ENCODE measurements around the gene ZNF335. TPM values are rescaled to one million over a fixed set of nuclear protein-coding genes. Genes with fewer than 3 reads are reported as not detected.

Gene ZNF335
- total RNA-seq, 1 donor from 2014 or later: 7.2 TPM

GRCh38 chr20:45967551-45968080 is 4.4 kb downstream of the ZNF335 start:
- no peak overlapping the region for H2AFZ ChIP-seq (replicated peaks)
- no peak overlapping the region for H3K4me3 Mint-ChIP-seq
- no peak overlapping the region for H3K27ac Mint-ChIP-seq
- H3K4me1 ChIP-seq: peaks cover 14% of the 10 kb centered on the region
- TF ChIP-seq EZH2 (IDR thresholded peaks at IDR 0.05): no peak
- TF ChIP-seq EZH2phosphoT487 (IDR thresholded peaks at IDR 0.05): no peak
- TF ChIP-seq CTCF (IDR thresholded peaks at IDR 0.05): no peak
- no peak for DNase-seq (ENCODE audit: low spot score)
- H3K4me2 ChIP-seq: no peak overlapping the region
- H4K20me1 ChIP-seq (ENCODE audit: low read depth): no peaks in the 10 kb centered on the region
- no peak overlapping the region for H3K9ac ChIP-seq
- no peak overlapping the region for H3K27ac ChIP-seq
- H3K27me3 ChIP-seq: no peaks in the 10 kb centered on the region
- H3K79me2 ChIP-seq (ENCODE audit: low read depth): peaks cover 8% of the 10 kb centered on the region
- no peaks in the 10 kb centered on the region for H3K9me3 ChIP-seq (ENCODE audit: low read depth)
- H3F3A ChIP-seq (ENCODE audit: low read depth): peaks cover 23% of the 10 kb centered on the region
- no peaks in the 10 kb centered on the region for H3K9me3 Mint-ChIP-seq
- H3K4me1 Mint-ChIP-seq: peaks cover 12% of the 10 kb centered on the region
- H3K4me3 ChIP-seq: no peak overlapping the region
- H3K27me3 Mint-ChIP-seq (ENCODE audit: insufficient read depth, low read depth): peaks cover 3% of the 10 kb centered on the region
- H3K36me3 ChIP-seq: no peaks in the 10 kb centered on the region
- peaks cover 2% of the 10 kb centered on the region for H3K36me3 Mint-ChIP-seq

- no peaks in the 10 kb centered on the region for H3K36me3 ChIP-seq
- no peaks in the 10 kb centered on the region for H3K27me3 ChIP-seq
- H3K27ac Mint-ChIP-seq: no peak overlapping the region
- no peaks in the 10 kb centered on the region for H3K27me3 Mint-ChIP-seq (ENCODE audit: insufficient read depth, low read depth)
- peaks cover 5% of the 10 kb centered on the region for H3F3A ChIP-seq (ENCODE audit: low read depth)
- H3K9ac ChIP-seq: no peak overlapping the region
- H3K4me1 Mint-ChIP-seq: peaks cover 6% of the 10 kb centered on the region
- H4K20me1 ChIP-seq (ENCODE audit: low read depth): no peaks in the 10 kb centered on the region
- no peaks in the 10 kb centered on the region for H3K9me3 ChIP-seq (ENCODE audit: low read depth)
- H3K27ac ChIP-seq: no peak overlapping the region
- H3K4me3 Mint-ChIP-seq: no peak overlapping the region
- no peaks in the 10 kb centered on the region for H3K79me2 ChIP-seq (ENCODE audit: low read depth)
- no peak for DNase-seq (ENCODE audit: low spot score)
- no peaks in the 10 kb centered on the region for H3K9me3 Mint-ChIP-seq
- no peak overlapping the region for H3K4me2 ChIP-seq
- H2AFZ ChIP-seq (replicated peaks): no peak overlapping the region
- H3K4me1 ChIP-seq: peaks cover 5% of the 10 kb centered on the region
- no peak overlapping the region for H3K4me3 ChIP-seq
- H3K36me3 Mint-ChIP-seq: peaks cover 2% of the 10 kb centered on the region
- no peak for TF ChIP-seq EZH2phosphoT487 (IDR thresholded peaks at IDR 0.05)
These were observed 6.6 kb downstream of the ZNF335 start for GRCh38 chr20:45965169-45966002.

- no peak overlapping the region for H3K27ac ChIP-seq
- H3F3A ChIP-seq (ENCODE audit: low read depth): no peaks in the 10 kb centered on the region
- H3K36me3 Mint-ChIP-seq: peaks cover 4% of the 10 kb centered on the region
- H3K9me3 ChIP-seq (ENCODE audit: low read depth): no peaks in the 10 kb centered on the region
- H3K4me2 ChIP-seq: no peak overlapping the region
- peaks cover 3% of the 10 kb centered on the region for H3K27me3 Mint-ChIP-seq (ENCODE audit: insufficient read depth, low read depth)
- no peak overlapping the region for H3K27ac Mint-ChIP-seq
- H3K36me3 ChIP-seq: no peaks in the 10 kb centered on the region
- H3K4me3 ChIP-seq: no peak overlapping the region
- no peaks in the 10 kb centered on the region for H3K9me3 Mint-ChIP-seq
- H3K9ac ChIP-seq: no peak overlapping the region
- H3K4me1 Mint-ChIP-seq: no peaks in the 10 kb centered on the region
- no peak overlapping the region for H2AFZ ChIP-seq (replicated peaks)
- no peaks in the 10 kb centered on the region for H3K79me2 ChIP-seq (ENCODE audit: low read depth)
- TF ChIP-seq EZH2phosphoT487 (IDR thresholded peaks at IDR 0.05): no peak
- no peak for TF ChIP-seq CTCF (IDR thresholded peaks at IDR 0.05)
- no peak for TF ChIP-seq EZH2 (IDR thresholded peaks at IDR 0.05)
- no peak overlapping the region for H3K4me3 Mint-ChIP-seq
- no peak for DNase-seq (ENCODE audit: low spot score)
- H4K20me1 ChIP-seq (ENCODE audit: low read depth): no peaks in the 10 kb centered on the region
- no peaks in the 10 kb centered on the region for H3K27me3 ChIP-seq
- H3K4me1 ChIP-seq: no peaks in the 10 kb centered on the region
These were observed 8.0 kb downstream of the ZNF335 start for GRCh38 chr20:45964006-45964400.
